Neuronal stem cell (in vitro differentiated cells): ENCODE measurements around the gene SCG2.

Experiments
- DNase-seq: peaks from one replicate; pipeline ENCODE4 v3.0.0-alpha.2; 2013; ENCODE audit warnings: low spot score
- H2AFZ ChIP-seq: one replicate; pipeline ENCODE4 v1.6.1; 2013; ENCODE audit warnings: mild to moderate bottlenecking, low read length, inconsistent platforms
- H2AK5ac ChIP-seq: 2 replicates; pipeline ENCODE4 v1.6.1; 2013; ENCODE audit warnings: low read depth, mild to moderate bottlenecking, inconsistent platforms, low read length, moderate library complexity, mixed read lengths
- H2BK120ac ChIP-seq: 2 replicates; pipeline ENCODE4 v1.6.1; 2013; ENCODE audit warnings: low read depth, mild to moderate bottlenecking, inconsistent platforms, low read length, moderate library complexity, mixed read lengths
- H2BK12ac ChIP-seq: one replicate; pipeline ENCODE4 v1.6.1; 2013; ENCODE audit warnings: low read length, inconsistent platforms
- H2BK15ac ChIP-seq: 2 replicates; pipeline ENCODE4 v1.6.1; 2013; ENCODE audit warnings: mild to moderate bottlenecking, low read length, inconsistent platforms, mixed read lengths
- H2BK5ac ChIP-seq: one replicate; pipeline ENCODE4 v1.6.1; 2013; ENCODE audit warnings: inconsistent platforms, mild to moderate bottlenecking, low read length, moderate library complexity
- H3K14ac ChIP-seq: one replicate; pipeline ENCODE4 v1.6.1; 2013; ENCODE audit warnings: low read length, inconsistent platforms
- H3K18ac ChIP-seq: 2 replicates; pipeline ENCODE4 v1.6.1; 2013; ENCODE audit warnings: low read length, inconsistent platforms
- H3K23ac ChIP-seq: 2 replicates; pipeline ENCODE4 v1.6.1; 2013; ENCODE audit warnings: low read depth, mild to moderate bottlenecking, mixed read lengths, low read length, inconsistent platforms; ENCODE audit not compliant: poor library complexity
- H3K27ac ChIP-seq: replicated peaks from 3 replicates; pipeline ENCODE4 v1.5.1; 2013; ENCODE audit warnings: low read length, inconsistent platforms
- H3K27me3 ChIP-seq, 3 experiments: 2 replicates each; pipeline ENCODE4 v1.6.1; 2013; ENCODE audit warnings: low read length in 3 of 3, mild to moderate bottlenecking in 2 of 3, inconsistent platforms in 1 of 3, low read depth in 1 of 3, mixed read lengths in 1 of 3, moderate library complexity in 1 of 3; ENCODE audit not compliant: control insufficient read depth in 3 of 3, insufficient read depth in 3 of 3
- H3K36me3 ChIP-seq, 2 donors: replicated peaks in 1 of 2; 2 replicates each; pipeline ENCODE4 v1.6.1; 2013; ENCODE audit warnings: low read length in 2 of 2; ENCODE audit not compliant: control insufficient read depth in 2 of 2, insufficient read depth in 2 of 2
- H3K4ac ChIP-seq: 2 replicates; pipeline ENCODE4 v1.6.1; 2013; ENCODE audit warnings: inconsistent platforms, mild to moderate bottlenecking, low read length, moderate library complexity
- H3K4me1 ChIP-seq, 2 donors: 1 replicate in 1 of 2; 2 replicates in 1 of 2; pipeline ENCODE4 v1.6.1; 2013; ENCODE audit warnings: low read length in 2 of 2, low read depth in 1 of 2; ENCODE audit not compliant: control insufficient read depth in 2 of 2, insufficient read depth in 1 of 2
- H3K4me2 ChIP-seq: one replicate; pipeline ENCODE4 v1.6.1; 2013; ENCODE audit warnings: mild to moderate bottlenecking, low read length, inconsistent platforms; ENCODE audit not compliant: insufficient read depth, poor library complexity, severe bottlenecking
- H3K4me3 ChIP-seq, 2 donors: 2 replicates each; pipeline ENCODE4 v1.5.1; 2013; ENCODE audit warnings: low read length in 2 of 2, mild to moderate bottlenecking in 2 of 2, inconsistent platforms in 1 of 2, moderate library complexity in 1 of 2
- H3K79me1 ChIP-seq: one replicate; pipeline ENCODE4 v1.6.1; 2013; ENCODE audit warnings: low read depth, mild to moderate bottlenecking, inconsistent platforms, low read length, moderate library complexity
- H3K9ac ChIP-seq: one replicate; pipeline ENCODE4 v1.6.1; 2013; ENCODE audit warnings: mild to moderate bottlenecking, low read depth, low read length, inconsistent platforms; ENCODE audit not compliant: poor library complexity
- H3K9me3 ChIP-seq, 2 donors: replicated peaks in 1 of 2; 2 replicates each; pipeline versions ENCODE3 to v1.6.1; 2013; ENCODE audit warnings: low read length in 2 of 2, mild to moderate bottlenecking in 2 of 2, inconsistent platforms in 1 of 2, low read depth in 1 of 2, mixed read lengths in 1 of 2, moderate library complexity in 1 of 2; ENCODE audit not compliant: control insufficient read depth in 2 of 2, insufficient read depth in 1 of 2
- H4K8ac ChIP-seq: one replicate; pipeline ENCODE4 v1.6.1; 2013; ENCODE audit warnings: low read depth, mild to moderate bottlenecking, inconsistent platforms, low read length, moderate library complexity
- H4K91ac ChIP-seq: one replicate; pipeline ENCODE4 v1.6.1; 2013; ENCODE audit warnings: low read length, low read depth, mild to moderate bottlenecking, inconsistent platforms; ENCODE audit not compliant: poor library complexity
- WGBS, 2 donors: extraction: QIAGEN DNeasy Blood & Tissue Kit; methylation state at CpG; one replicate each; pipeline ENCODE4 v1.1.7; 2013; ENCODE audit warnings: missing lambda C conversion rate in 2 of 2, mixed read lengths in 1 of 2; ENCODE audit not compliant: insufficient read length in 2 of 2, insufficient replicate concordance in 1 of 2; ENCODE audit errors: extremely low coverage in 2 of 2; 5-methylcytosine and 5-hydroxymethylcytosine counted together

Gene SCG2

GRCh38 chr2:223619486-223620129 lies 17.4 kb upstream of the SCG2 start:
- H3K23ac ChIP-seq = no peak overlapping the region
- no peak overlapping the region for H3K27ac ChIP-seq
- WGBS, 2 donors = no CpG with 5 or more reads among the region's 7 CpGs
- no peak overlapping the region for H4K91ac ChIP-seq
- H2BK5ac ChIP-seq = no peak overlapping the region
- DNase-seq = no peak
- H2AFZ ChIP-seq = no peak overlapping the region
- H3K4me2 ChIP-seq = no peak overlapping the region
- peaks cover 26 to 30% of the 10 kb centered on the region in 2 donors for H3K4me1 ChIP-seq
- no peak overlapping the region for H3K4ac ChIP-seq
- no peak overlapping the region for H2BK120ac ChIP-seq
- no peak overlapping the region for H3K14ac ChIP-seq
- H3K9me3 ChIP-seq = no peaks in the 10 kb centered on the region
- H3K4me3 ChIP-seq = no peak overlapping the region
- no peak overlapping the region for H2BK12ac ChIP-seq
- no peak overlapping the region for H3K9ac ChIP-seq
- no peak overlapping the region for H2AK5ac ChIP-seq
- no peak overlapping the region for H2BK15ac ChIP-seq
- no peaks in the 10 kb centered on the region for H3K79me1 ChIP-seq
- no peak overlapping the region for H4K8ac ChIP-seq
- peaks cover 0 to 1% (median 0%) of the 10 kb centered on the region in 3 experiments for H3K27me3 ChIP-seq
- H3K18ac ChIP-seq = no peak overlapping the region
- no peaks in the 10 kb centered on the region for H3K36me3 ChIP-seq

- Histone ChIP-seq H2AFZ (peak overlapping the region; percentile 4), H4K91ac (no peak overlapping the region), H2AK5ac (no peak overlapping the region), H3K36me3 (no peaks in the 10 kb centered on the region), H3K4me1 (peaks cover 27 to 32% of the 10 kb centered on the region in 2 donors), H3K23ac (no peak overlapping the region), H3K9ac (no peak overlapping the region), H2BK12ac (no peak overlapping the region), H2BK120ac (no peak overlapping the region), H3K79me1 (no peaks in the 10 kb centered on the region), H2BK15ac (no peak overlapping the region), H3K9me3 (no peaks in the 10 kb centered on the region), H3K27me3 (peaks cover 0 to 8% (median 0%) of the 10 kb centered on the region in 3 experiments), H3K4me2 (no peak overlapping the region), H3K27ac (no peak overlapping the region), H3K4ac (no peak overlapping the region), H4K8ac (no peak overlapping the region), H3K18ac (no peak overlapping the region), H3K4me3 (no peak overlapping the region), H2BK5ac (no peak overlapping the region), H3K14ac (no peak overlapping the region)
- DNase-seq = peak; percentile 41
- WGBS, 2 donors = no CpG with 5 or more reads among the region's 13 CpGs
These were observed 16.2 kb upstream of the SCG2 start for GRCh38 chr2:223618172-223619035.

- peaks cover 0 to 13% (median 0%) of the 10 kb centered on the region in 3 experiments for H3K27me3 ChIP-seq
- H3K36me3 ChIP-seq = no peaks in the 10 kb centered on the region
- H3K4me3 ChIP-seq = no peak overlapping the region
- no peak overlapping the region for H3K27ac ChIP-seq
- no peak for DNase-seq
- H3K14ac ChIP-seq = no peak overlapping the region
- no peak overlapping the region for H2AFZ ChIP-seq
- H3K9me3 ChIP-seq = no peaks in the 10 kb centered on the region
- H3K18ac ChIP-seq = no peak overlapping the region
- H3K9ac ChIP-seq = no peak overlapping the region
- H2BK5ac ChIP-seq = no peak overlapping the region
- H3K4me2 ChIP-seq = no peak overlapping the region
- no peak overlapping the region for H3K23ac ChIP-seq
- H2AK5ac ChIP-seq = no peak overlapping the region
- H3K4me1 ChIP-seq = peaks cover 18 to 19% of the 10 kb centered on the region in 2 donors
- H4K91ac ChIP-seq = no peak overlapping the region
- H2BK15ac ChIP-seq = no peak overlapping the region
- H2BK120ac ChIP-seq = no peak overlapping the region
- no peak overlapping the region for H4K8ac ChIP-seq
- H3K4ac ChIP-seq = no peak overlapping the region
- H3K79me1 ChIP-seq = no peaks in the 10 kb centered on the region
- WGBS, 2 donors = no CpG with 5 or more reads among the region's 1 CpG
- no peak overlapping the region for H2BK12ac ChIP-seq
These were observed 12.4 kb upstream of the SCG2 start for GRCh38 chr2:223614534-223614933.
